Trophoblast cell (in vitro differentiated cells and primary cell): ENCODE data around the gene ATP8A2.

Experiments
- DNase-seq, 2 donors: peaks; one replicate each; pipeline ENCODE4 v3.0.0-alpha.2; 2016
- H2AFZ ChIP-seq: 2 replicates; pipeline ENCODE4 v1.6.1; 2013; ENCODE audit warnings: low read length, moderate library complexity, mild to moderate bottlenecking; ENCODE audit not compliant: insufficient read depth, poor library complexity
- H2AK5ac ChIP-seq: 2 replicates; pipeline ENCODE4 v1.6.1; 2013; ENCODE audit warnings: mild to moderate bottlenecking, low read length
- H2BK120ac ChIP-seq: 2 replicates; pipeline ENCODE4 v1.6.1; 2013; ENCODE audit warnings: low read length, mild to moderate bottlenecking, moderate library complexity; ENCODE audit not compliant: insufficient read depth, poor library complexity
- H2BK12ac ChIP-seq: 2 replicates; pipeline ENCODE4 v1.6.1; 2013; ENCODE audit warnings: mild to moderate bottlenecking, low read length, moderate library complexity
- H2BK5ac ChIP-seq: 2 replicates; pipeline ENCODE4 v1.6.1; 2013; ENCODE audit warnings: low read length, low read depth, moderate library complexity, mild to moderate bottlenecking; ENCODE audit not compliant: poor library complexity
- H3K14ac ChIP-seq: 2 replicates; pipeline ENCODE4 v1.6.1; 2013; ENCODE audit warnings: mild to moderate bottlenecking, low read length
- H3K18ac ChIP-seq: 2 replicates; pipeline ENCODE4 v1.6.1; 2013; ENCODE audit warnings: mild to moderate bottlenecking, low read length
- H3K23ac ChIP-seq: 2 replicates; pipeline ENCODE4 v1.6.1; 2013; ENCODE audit warnings: low read length
- H3K27ac ChIP-seq: 2 replicates; pipeline ENCODE4 v1.5.1; 2013; ENCODE audit warnings: low read depth, mild to moderate bottlenecking, inconsistent platforms, low read length, moderate library complexity
- H3K27me3 ChIP-seq: 2 replicates; pipeline ENCODE4 v1.6.1; 2013; ENCODE audit warnings: inconsistent platforms, mild to moderate bottlenecking, low read length, moderate library complexity; ENCODE audit not compliant: insufficient read depth
- H3K36me3 ChIP-seq, 2 experiments: 1 replicate in 1 of 2; 2 replicates in 1 of 2; pipeline ENCODE4 v1.6.1; 2013; ENCODE audit warnings: low read length in 2 of 2, mild to moderate bottlenecking in 2 of 2, moderate library complexity in 1 of 2; ENCODE audit not compliant: insufficient read depth in 2 of 2, control insufficient read depth in 1 of 2
- H3K4ac ChIP-seq: 2 replicates; pipeline ENCODE4 v1.6.1; 2013; ENCODE audit warnings: low read depth, mild to moderate bottlenecking, low read length, moderate library complexity
- H3K4me1 ChIP-seq, 2 experiments: 1 replicate in 1 of 2; 2 replicates in 1 of 2; pipeline ENCODE4 v1.6.1; 2013; ENCODE audit warnings: low read length in 2 of 2, mild to moderate bottlenecking in 2 of 2, moderate library complexity in 1 of 2; ENCODE audit not compliant: insufficient read depth in 2 of 2, control insufficient read depth in 1 of 2
- H3K4me2 ChIP-seq: 2 replicates; pipeline ENCODE4 v1.6.1; 2013; ENCODE audit warnings: inconsistent platforms, mild to moderate bottlenecking, low read length, moderate library complexity
- H3K4me3 ChIP-seq: 2 replicates; pipeline ENCODE4 v1.5.1; 2013; ENCODE audit warnings: mild to moderate bottlenecking, low read depth, low read length, inconsistent platforms
- H3K79me1 ChIP-seq: one replicate; pipeline ENCODE4 v1.6.1; 2013; ENCODE audit warnings: low read length
- H3K79me2 ChIP-seq: 2 replicates; pipeline ENCODE4 v1.6.1; 2013; ENCODE audit warnings: low read length, mild to moderate bottlenecking; ENCODE audit not compliant: control insufficient read depth, insufficient read depth, poor library complexity
- H3K9ac ChIP-seq: 2 replicates; pipeline ENCODE4 v1.6.1; 2013; ENCODE audit warnings: mild to moderate bottlenecking, low read length
- H3K9me3 ChIP-seq: 2 replicates; pipeline ENCODE4 v1.6.1; 2013; ENCODE audit warnings: low read depth, mild to moderate bottlenecking, control low read depth, inconsistent platforms, low read length; ENCODE audit not compliant: insufficient read depth
- H4K12ac ChIP-seq: 2 replicates; pipeline ENCODE4 v1.6.1; 2013; ENCODE audit warnings: low read depth, mild to moderate bottlenecking, low read length, moderate library complexity
- H4K8ac ChIP-seq: 2 replicates; pipeline ENCODE4 v1.6.1; 2013; ENCODE audit warnings: low read depth, mild to moderate bottlenecking, low read length, moderate library complexity
- H4K91ac ChIP-seq: one replicate; pipeline ENCODE4 v1.6.1; 2013; ENCODE audit warnings: low read depth, mild to moderate bottlenecking, low read length, moderate library complexity
- WGBS: extraction: QIAGEN DNeasy Blood & Tissue Kit; methylation state at CpG from one replicate; pipeline ENCODE4 v1.1.7; 2013; ENCODE audit warnings: missing lambda C conversion rate; ENCODE audit not compliant: insufficient read length, insufficient coverage; ENCODE audit errors: extremely low coverage; 5-methylcytosine and 5-hydroxymethylcytosine counted together

Gene ATP8A2

GRCh38 chr13:25469169-25469525 lies 97.4 kb downstream of the ATP8A2 start:
- Histone ChIP-seq H3K4me3 (no peak overlapping the region), H3K14ac (no peak overlapping the region), H4K12ac (no peak overlapping the region), H3K79me2 (no peaks in the 10 kb centered on the region), H4K8ac (no peak overlapping the region), H4K91ac (no peak overlapping the region), H2BK5ac (no peak overlapping the region), H3K4me2 (peak overlapping the region; percentile 69), H3K18ac (no peak overlapping the region), H2AFZ (no peak overlapping the region), H3K36me3 (no peaks in the 10 kb centered on the region), H2BK12ac (no peak overlapping the region), H3K27ac (no peak overlapping the region), H3K23ac (no peak overlapping the region), H3K79me1 (no peaks in the 10 kb centered on the region), H2AK5ac (no peak overlapping the region), H3K9me3 (no peaks in the 10 kb centered on the region), H3K9ac (no peak overlapping the region), H3K27me3 (peaks cover 12% of the 10 kb centered on the region), H3K4ac (no peak overlapping the region), H3K4me1 (peaks cover 0 to 9% of the 10 kb centered on the region in 2 experiments), H2BK120ac (no peak overlapping the region)
- WGBS: no CpG with 5 or more reads among the region's 20 CpGs
- DNase-seq: no peak

- H3K79me2 ChIP-seq: no peaks in the 10 kb centered on the region
- peaks cover 0 to 3% of the 10 kb centered on the region in 2 experiments for H3K4me1 ChIP-seq
- H3K27me3 ChIP-seq: peaks cover 7% of the 10 kb centered on the region
- no peak overlapping the region for H3K27ac ChIP-seq
- H4K12ac ChIP-seq: no peak overlapping the region
- no peak overlapping the region for H3K23ac ChIP-seq
- no peak overlapping the region for H2AFZ ChIP-seq
- no peak overlapping the region for H3K4ac ChIP-seq
- H3K9me3 ChIP-seq: no peaks in the 10 kb centered on the region
- no peak overlapping the region for H3K4me2 ChIP-seq
- H4K91ac ChIP-seq: no peak overlapping the region
- whole genome bisulfite sequencing: no CpG with 5 or more reads among the region's 2 CpGs
- no peak overlapping the region for H4K8ac ChIP-seq
- no peak overlapping the region for H2BK5ac ChIP-seq
- H3K18ac ChIP-seq: no peak overlapping the region
- no peak overlapping the region for H3K4me3 ChIP-seq
- no peak overlapping the region for H2BK120ac ChIP-seq
- no peak for DNase-seq
- H3K14ac ChIP-seq: no peak overlapping the region
- no peak overlapping the region for H3K9ac ChIP-seq
- no peak overlapping the region for H2BK12ac ChIP-seq
- no peaks in the 10 kb centered on the region for H3K79me1 ChIP-seq
- no peak overlapping the region for H2AK5ac ChIP-seq
- H3K36me3 ChIP-seq: no peaks in the 10 kb centered on the region
Observed at GRCh38 chr13:25473864-25474263, 102.1 kb downstream of the ATP8A2 start.

GRCh38 chr13:25478186-25478585 lies 106.4 kb downstream of the ATP8A2 start:
- no CpG with 5 or more reads among the region's 1 CpG for WGBS
- Histone ChIP-seq H3K4ac (no peak overlapping the region), H4K8ac (no peak overlapping the region), H2BK120ac (no peak overlapping the region), H3K4me3 (no peak overlapping the region), H2BK5ac (no peak overlapping the region), H2AK5ac (no peak overlapping the region), H3K4me1 (no peaks in the 10 kb centered on the region), H3K9ac (no peak overlapping the region), H3K79me2 (no peaks in the 10 kb centered on the region), H4K91ac (no peak overlapping the region), H3K27ac (no peak overlapping the region), H3K14ac (no peak overlapping the region), H4K12ac (no peak overlapping the region), H3K79me1 (no peaks in the 10 kb centered on the region), H3K23ac (no peak overlapping the region), H3K4me2 (no peak overlapping the region), H3K18ac (no peak overlapping the region), H2AFZ (no peak overlapping the region), H2BK12ac (no peak overlapping the region), H3K36me3 (no peaks in the 10 kb centered on the region), H3K9me3 (peaks cover 2% of the 10 kb centered on the region), H3K27me3 (no peaks in the 10 kb centered on the region)
- no peak for DNase-seq

GRCh38 chr13:25489238-25489637 lies 117.5 kb downstream of the ATP8A2 start:
- H2AK5ac ChIP-seq: no peak overlapping the region
- no peak overlapping the region for H2AFZ ChIP-seq
- H4K8ac ChIP-seq: no peak overlapping the region
- H4K12ac ChIP-seq: no peak overlapping the region
- no peak for DNase-seq
- H4K91ac ChIP-seq: no peak overlapping the region
- no peak overlapping the region for H2BK5ac ChIP-seq
- no peak overlapping the region for H3K14ac ChIP-seq
- H3K36me3 ChIP-seq: no peaks in the 10 kb centered on the region
- no peaks in the 10 kb centered on the region for H3K79me1 ChIP-seq
- H3K18ac ChIP-seq: no peak overlapping the region
- no peak overlapping the region for H3K9ac ChIP-seq
- no peaks in the 10 kb centered on the region for H3K79me2 ChIP-seq
- no peaks in the 10 kb centered on the region for H3K4me1 ChIP-seq
- no peaks in the 10 kb centered on the region for H3K27me3 ChIP-seq
- no peak overlapping the region for H3K27ac ChIP-seq
- no CpG with 5 or more reads among the region's 12 CpGs for WGBS
- no peak overlapping the region for H2BK120ac ChIP-seq
- no peak overlapping the region for H3K4me3 ChIP-seq
- no peak overlapping the region for H3K4me2 ChIP-seq
- H2BK12ac ChIP-seq: no peak overlapping the region
- no peak overlapping the region for H3K23ac ChIP-seq
- H3K4ac ChIP-seq: no peak overlapping the region
- no peaks in the 10 kb centered on the region for H3K9me3 ChIP-seq
